ENCODE measurements around the gene MLC1.

MLC1 gene

GRCh38 chr22:50085211-50085972, at the start of gene MLC1:
Gene MLC1, minus strand, starts transcription at chr22:50085426. Its CDS starts 524 bp downstream, at chr22:50084902.
- H3K4me3 ChIP-seq (ENCODE audit: low read depth, low read length), result no peak within 1 kb of the TSS
- no peaks in the 10 kb centered on the region for H3K27me3 ChIP-seq (ENCODE audit: insufficient read depth, low read length)
- H3K27ac ChIP-seq (ENCODE audit: low read depth, low read length), result no peak within 1 kb of the TSS
- H3K79me2 ChIP-seq (ENCODE audit: control insufficient read depth, insufficient read depth, low read length, unreplicated experiment), result no peaks in the 10 kb centered on the region
- H3K36me3 ChIP-seq (ENCODE audit: insufficient read depth, low read length), result no peaks in the 10 kb centered on the region
- H2AFZ ChIP-seq (ENCODE audit: low read length, unreplicated experiment), result no peak within 1 kb of the TSS
- H3K4me1 ChIP-seq (ENCODE audit: control insufficient read depth, insufficient read depth, low read length, unreplicated experiment), result no peaks in the 10 kb centered on the region

- Histone ChIP-seq H3K79me2 (ENCODE audit: control insufficient read depth, insufficient read depth, low read length, unreplicated experiment) (no peaks in the 10 kb centered on the region), H3K27me3 (ENCODE audit: insufficient read depth, low read length) (no peaks in the 10 kb centered on the region), H3K36me3 (ENCODE audit: insufficient read depth, low read length) (no peaks in the 10 kb centered on the region), H3K4me1 (ENCODE audit: control insufficient read depth, insufficient read depth, low read length, unreplicated experiment) (no peaks in the 10 kb centered on the region), H3K4me3 (ENCODE audit: low read depth, low read length) (no peak overlapping the region), H3K27ac (ENCODE audit: low read depth, low read length) (no peak overlapping the region), H2AFZ (ENCODE audit: low read length, unreplicated experiment) (no peak overlapping the region)
Observed at GRCh38 chr22:50134481-50134880, 49.3 kb upstream of the MLC1 start.

GRCh38 chr22:50131894-50132293, 46.7 kb upstream of the MLC1 start:
- no peaks in the 10 kb centered on the region for H3K36me3 ChIP-seq (ENCODE audit: insufficient read depth, low read length)
- H3K4me1 ChIP-seq (ENCODE audit: control insufficient read depth, insufficient read depth, low read length, unreplicated experiment), result no peaks in the 10 kb centered on the region
- no peaks in the 10 kb centered on the region for H3K79me2 ChIP-seq (ENCODE audit: control insufficient read depth, insufficient read depth, low read length, unreplicated experiment)
- no peaks in the 10 kb centered on the region for H3K27me3 ChIP-seq (ENCODE audit: insufficient read depth, low read length)
- no peak overlapping the region for H3K4me3 ChIP-seq (ENCODE audit: low read depth, low read length)
- H2AFZ ChIP-seq (ENCODE audit: low read length, unreplicated experiment), result no peak overlapping the region
- no peak overlapping the region for H3K27ac ChIP-seq (ENCODE audit: low read depth, low read length)

- Histone ChIP-seq H3K36me3 (ENCODE audit: insufficient read depth, low read length) (no peaks in the 10 kb centered on the region), H2AFZ (ENCODE audit: low read length, unreplicated experiment) (no peak overlapping the region), H3K27ac (ENCODE audit: low read depth, low read length) (no peak overlapping the region), H3K27me3 (ENCODE audit: insufficient read depth, low read length) (no peaks in the 10 kb centered on the region), H3K79me2 (ENCODE audit: control insufficient read depth, insufficient read depth, low read length, unreplicated experiment) (no peaks in the 10 kb centered on the region), H3K4me3 (ENCODE audit: low read depth, low read length) (no peak overlapping the region), H3K4me1 (ENCODE audit: control insufficient read depth, insufficient read depth, low read length, unreplicated experiment) (no peaks in the 10 kb centered on the region)
Observed at GRCh38 chr22:50129121-50129736, 44.0 kb upstream of the MLC1 start.

DNA sequence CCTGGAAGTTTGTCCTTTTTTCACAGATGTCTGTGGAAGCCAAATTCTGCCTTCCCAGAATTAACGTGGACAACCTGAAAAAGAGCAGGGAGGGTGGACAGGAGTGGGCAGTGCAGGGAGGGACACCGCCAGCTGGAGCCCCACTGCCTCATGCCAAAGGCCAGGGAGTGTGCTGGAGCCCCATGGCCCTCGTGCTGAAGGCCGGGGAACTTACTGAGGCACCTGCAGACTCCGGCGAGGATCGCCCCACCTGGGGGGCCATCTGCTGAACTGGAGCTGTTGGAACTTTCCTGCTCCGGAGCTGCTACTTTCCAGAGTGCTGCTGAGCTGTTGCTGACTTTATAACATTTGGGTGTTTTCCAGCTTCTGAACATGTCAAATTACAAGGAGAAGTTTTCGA, 39.8 kb upstream of the MLC1 start:
- H2AFZ ChIP-seq (ENCODE audit: low read length, unreplicated experiment), result no peak overlapping the region
- no peak overlapping the region for H3K27ac ChIP-seq (ENCODE audit: low read depth, low read length)
- no peaks in the 10 kb centered on the region for H3K36me3 ChIP-seq (ENCODE audit: insufficient read depth, low read length)
- no peaks in the 10 kb centered on the region for H3K79me2 ChIP-seq (ENCODE audit: control insufficient read depth, insufficient read depth, low read length, unreplicated experiment)
- H3K27me3 ChIP-seq (ENCODE audit: insufficient read depth, low read length), result no peaks in the 10 kb centered on the region
- no peak overlapping the region for H3K4me3 ChIP-seq (ENCODE audit: low read depth, low read length)
- H3K4me1 ChIP-seq (ENCODE audit: control insufficient read depth, insufficient read depth, low read length, unreplicated experiment), result no peaks in the 10 kb centered on the region

DNA sequence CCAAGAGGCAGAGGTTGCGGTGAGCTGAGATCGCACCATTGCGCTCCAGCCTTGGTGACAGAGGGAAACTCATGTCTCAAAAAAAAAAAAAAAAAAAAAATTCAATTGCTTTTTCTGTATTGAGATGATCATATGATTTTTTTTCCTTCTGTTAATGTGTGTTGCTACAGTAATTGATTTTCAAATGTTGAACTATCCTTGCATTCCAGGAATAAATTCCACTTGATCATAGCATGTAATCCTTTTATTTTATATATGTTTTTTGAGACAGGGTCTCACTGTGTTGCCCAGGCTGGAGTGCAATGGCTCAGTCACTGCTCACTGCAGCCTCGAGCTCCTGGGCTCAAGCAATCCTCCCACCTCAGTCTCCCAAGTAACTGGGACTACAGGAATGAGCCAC, 37.9 kb upstream of the MLC1 start:
- Histone ChIP-seq H3K36me3 (ENCODE audit: insufficient read depth, low read length) (no peaks in the 10 kb centered on the region), H3K79me2 (ENCODE audit: control insufficient read depth, insufficient read depth, low read length, unreplicated experiment) (no peaks in the 10 kb centered on the region), H2AFZ (ENCODE audit: low read length, unreplicated experiment) (no peak overlapping the region), H3K27ac (ENCODE audit: low read depth, low read length) (no peak overlapping the region), H3K27me3 (ENCODE audit: insufficient read depth, low read length) (no peaks in the 10 kb centered on the region), H3K4me1 (ENCODE audit: control insufficient read depth, insufficient read depth, low read length, unreplicated experiment) (peaks cover 9% of the 10 kb centered on the region), H3K4me3 (ENCODE audit: low read depth, low read length) (no peak overlapping the region)

DNA sequence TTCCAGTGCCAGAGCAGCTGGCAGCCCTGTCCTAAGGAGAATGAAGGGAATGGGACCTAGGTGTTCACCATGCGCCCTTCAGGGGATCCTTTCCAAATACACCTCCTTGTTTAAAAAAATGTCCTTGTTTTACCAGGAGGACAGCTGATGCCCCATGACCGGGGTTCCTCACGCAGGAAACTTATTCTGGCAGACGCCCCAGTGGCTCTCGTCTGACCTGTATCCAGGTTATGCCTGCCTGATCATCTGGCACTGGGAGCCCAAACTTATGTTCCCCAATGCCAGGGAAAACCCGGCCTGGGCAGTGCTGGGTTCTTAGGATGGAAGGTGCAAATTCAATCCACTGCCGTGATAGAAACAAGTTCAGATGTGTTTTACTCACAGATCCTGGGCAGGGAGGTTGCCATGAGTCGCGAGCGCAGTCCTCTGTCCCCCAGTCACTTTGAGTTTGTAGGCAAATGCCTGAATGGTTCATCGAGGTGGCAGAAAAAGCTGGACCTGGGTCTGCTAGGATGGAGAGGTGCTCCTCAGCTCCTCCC, 36.0 kb upstream of the MLC1 start:
- Histone ChIP-seq H2AFZ (ENCODE audit: low read length, unreplicated experiment) (no peak overlapping the region), H3K27ac (ENCODE audit: low read depth, low read length) (no peak overlapping the region), H3K4me1 (ENCODE audit: control insufficient read depth, insufficient read depth, low read length, unreplicated experiment) (peaks cover 12% of the 10 kb centered on the region)

DNA sequence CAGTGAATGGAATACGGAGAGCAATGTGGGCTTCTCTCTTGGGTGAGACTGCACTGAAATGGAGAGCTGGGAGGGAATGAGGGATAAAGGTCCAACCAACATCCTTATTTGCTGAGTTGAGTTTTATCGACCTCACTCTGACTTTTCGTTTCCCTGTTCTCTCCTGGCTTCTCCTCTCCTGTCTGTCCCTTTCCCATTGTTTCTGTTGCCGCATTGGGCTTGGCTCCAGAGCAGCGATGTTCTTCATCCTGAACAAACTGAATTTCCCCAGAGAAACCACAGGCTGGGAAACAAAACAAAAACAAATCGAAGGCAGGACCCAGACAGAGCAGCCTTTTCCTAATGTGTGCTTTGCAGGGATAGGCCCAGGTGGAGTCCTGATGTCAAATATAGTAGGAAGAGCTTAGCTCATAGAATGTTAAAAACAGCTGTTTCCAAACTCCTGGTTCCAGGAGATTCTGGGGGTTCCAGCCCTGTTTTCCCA, 34.6 kb upstream of the MLC1 start:
- H3K79me2 ChIP-seq (ENCODE audit: control insufficient read depth, insufficient read depth, low read length, unreplicated experiment), result no peaks in the 10 kb centered on the region
- no peak overlapping the region for H2AFZ ChIP-seq (ENCODE audit: low read length, unreplicated experiment)
- peaks cover 12% of the 10 kb centered on the region for H3K4me1 ChIP-seq (ENCODE audit: control insufficient read depth, insufficient read depth, low read length, unreplicated experiment)
- no peak overlapping the region for H3K27ac ChIP-seq (ENCODE audit: low read depth, low read length)
- no peaks in the 10 kb centered on the region for H3K27me3 ChIP-seq (ENCODE audit: insufficient read depth, low read length)
- H3K36me3 ChIP-seq (ENCODE audit: insufficient read depth, low read length), result no peaks in the 10 kb centered on the region
- no peak overlapping the region for H3K4me3 ChIP-seq (ENCODE audit: low read depth, low read length)

More for the DNA sequence above, 36.0 kb upstream of the MLC1 start:
- Histone ChIP-seq H3K4me3 (ENCODE audit: low read depth, low read length) (no peak overlapping the region), H3K79me2 (ENCODE audit: control insufficient read depth, insufficient read depth, low read length, unreplicated experiment) (no peaks in the 10 kb centered on the region), H3K36me3 (ENCODE audit: insufficient read depth, low read length) (no peaks in the 10 kb centered on the region), H3K27me3 (ENCODE audit: insufficient read depth, low read length) (no peaks in the 10 kb centered on the region)

DNA sequence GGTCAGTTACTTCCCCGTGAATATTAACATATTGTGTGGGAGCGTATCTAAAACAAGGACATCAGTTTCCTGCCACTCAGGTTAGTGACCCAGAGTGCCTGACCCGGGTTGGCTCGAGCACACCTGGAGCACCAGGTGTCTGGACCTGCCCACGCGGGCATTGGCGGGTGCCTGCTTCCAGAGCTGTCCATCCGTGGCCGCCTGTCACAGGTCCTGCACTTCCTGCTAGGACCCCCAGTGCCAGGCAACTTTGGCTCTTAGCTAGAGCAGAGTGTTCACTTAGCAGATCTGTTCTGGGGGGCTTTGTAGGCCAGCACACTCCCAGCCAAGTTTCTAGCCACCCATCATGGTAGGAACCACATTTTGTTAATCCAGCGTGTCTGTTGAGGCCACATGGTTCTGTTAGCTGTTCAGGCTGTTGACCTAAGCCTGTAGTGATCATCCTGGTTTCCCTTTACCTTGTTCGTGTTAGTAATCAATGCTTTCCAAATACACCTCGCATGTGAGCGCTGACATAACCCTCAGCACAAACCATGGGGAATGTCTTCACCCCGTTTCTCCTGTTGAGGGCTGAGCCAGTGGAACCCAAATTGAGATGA, 34.0 kb upstream of the MLC1 start:
- Histone ChIP-seq H2AFZ (ENCODE audit: low read length, unreplicated experiment) (no peak overlapping the region), H3K79me2 (ENCODE audit: control insufficient read depth, insufficient read depth, low read length, unreplicated experiment) (no peaks in the 10 kb centered on the region), H3K4me3 (ENCODE audit: low read depth, low read length) (no peak overlapping the region), H3K27ac (ENCODE audit: low read depth, low read length) (0 out of 2 replicates have a peak overlapping the region, but pooled peaks have one; percentile 2), H3K27me3 (ENCODE audit: insufficient read depth, low read length) (no peaks in the 10 kb centered on the region), H3K36me3 (ENCODE audit: insufficient read depth, low read length) (no peaks in the 10 kb centered on the region), H3K4me1 (ENCODE audit: control insufficient read depth, insufficient read depth, low read length, unreplicated experiment) (peaks cover 17% of the 10 kb centered on the region)

- peaks cover 17% of the 10 kb centered on the region for H3K4me1 ChIP-seq (ENCODE audit: control insufficient read depth, insufficient read depth, low read length, unreplicated experiment)
- H3K27ac ChIP-seq (ENCODE audit: low read depth, low read length), result peak overlapping the region; percentile 41; the same call in 1 of the 2 replicates
- no peaks in the 10 kb centered on the region for H3K79me2 ChIP-seq (ENCODE audit: control insufficient read depth, insufficient read depth, low read length, unreplicated experiment)
- H3K36me3 ChIP-seq (ENCODE audit: insufficient read depth, low read length), result no peaks in the 10 kb centered on the region
- no peak overlapping the region for H3K4me3 ChIP-seq (ENCODE audit: low read depth, low read length)
- H2AFZ ChIP-seq (ENCODE audit: low read length, unreplicated experiment), result peak overlapping the region; percentile 50
- H3K27me3 ChIP-seq (ENCODE audit: insufficient read depth, low read length), result no peaks in the 10 kb centered on the region
Observed at GRCh38 chr22:50118557-50119168, 33.4 kb upstream of the MLC1 start.
